Measurements from ENCODE around the gene CFAP99.

Gene CFAP99

GRCh38 chr4:2445130-2445529 lies 26.4 kb downstream of the CFAP99 start:
- intact Hi-C loops (cut with DNase I; ENCODE audit: low total_unique reads), result no loop called here

GRCh38 chr4:2445571-2445970 lies 26.8 kb downstream of the CFAP99 start:
- H3K27me3 ChIP-seq, result peaks cover 0 to 15% of the 10 kb centered on the region in 2 donors
- DNase-seq, result no peak
- no peaks in the 10 kb centered on the region for H3K36me3 ChIP-seq
- H3K9me3 ChIP-seq, result no peaks in the 10 kb centered on the region
- no peak overlapping the region for H3K27ac ChIP-seq
- no peak overlapping the region for H3K4me3 ChIP-seq
- intact Hi-C loops (cut with DNase I; ENCODE audit: low total_unique reads), result no loop called here
- TF ChIP-seq CTCF (IDR thresholded peaks at IDR 0.05), result no peak
- no peaks in the 10 kb centered on the region for H3K4me1 ChIP-seq

More at GRCh38 chr4:2445130-2445529, 26.4 kb downstream of the CFAP99 start:
- H3K36me3 ChIP-seq, result no peaks in the 10 kb centered on the region
- no peak overlapping the region for H3K27ac ChIP-seq
- no peaks in the 10 kb centered on the region for H3K9me3 ChIP-seq
- no peak for TF ChIP-seq CTCF (IDR thresholded peaks at IDR 0.05)
- H3K4me3 ChIP-seq, result no peak overlapping the region
- no peaks in the 10 kb centered on the region for H3K4me1 ChIP-seq
- H3K27me3 ChIP-seq, result peaks cover 0 to 12% of the 10 kb centered on the region in 2 donors
- DNase-seq, result peak in 1 of 2 donors; percentile 53

- intact Hi-C loops (cut with DNase I; ENCODE audit: low total_unique reads), result no loop called here
- Histone ChIP-seq H3K27me3 (peaks cover 0 to 9% of the 10 kb centered on the region in 2 donors), H3K9me3 (no peaks in the 10 kb centered on the region), H3K36me3 (no peaks in the 10 kb centered on the region), H3K4me1 (no peaks in the 10 kb centered on the region), H3K4me3 (no peak overlapping the region), H3K27ac (no peak overlapping the region)
- DNase-seq, result no peak
- no peak for TF ChIP-seq CTCF (IDR thresholded peaks at IDR 0.05)
These were observed 28.2 kb downstream of the CFAP99 start for GRCh38 chr4:2446656-2447564.

GRCh38 chr4:2448589-2448988 lies 29.8 kb downstream of the CFAP99 start:
- Histone ChIP-seq H3K36me3 (no peaks in the 10 kb centered on the region), H3K4me3 (no peak overlapping the region), H3K27me3 (peaks cover 0 to 3% of the 10 kb centered on the region in 2 donors), H3K4me1 (no peaks in the 10 kb centered on the region), H3K9me3 (no peaks in the 10 kb centered on the region), H3K27ac (no peak overlapping the region)
- no peak for TF ChIP-seq CTCF (IDR thresholded peaks at IDR 0.05)
- peak in 1 of 2 donors; percentile 54 for DNase-seq
- intact Hi-C loops (cut with DNase I; ENCODE audit: low total_unique reads), result no loop called here

- Histone ChIP-seq H3K27ac (no peak overlapping the region), H3K27me3 (peaks cover 0 to 3% of the 10 kb centered on the region in 2 donors), H3K4me1 (no peaks in the 10 kb centered on the region), H3K9me3 (no peaks in the 10 kb centered on the region), H3K4me3 (no peak overlapping the region), H3K36me3 (no peaks in the 10 kb centered on the region)
- DNase-seq, result no peak
- intact Hi-C loops (cut with DNase I; ENCODE audit: low total_unique reads), result no loop called here
- no peak for TF ChIP-seq CTCF (IDR thresholded peaks at IDR 0.05)
These were observed 30.3 kb downstream of the CFAP99 start for GRCh38 chr4:2449051-2449450.
